PC-9 (cell line): ENCODE results near the gene MAFF. TPM values are rescaled to one million over a fixed set of nuclear protein-coding genes. Genes with fewer than 3 reads are reported as not detected.

Source experiments
- BruUV-seq: library from RNA; stranded (reverse); fragments of 400-500 nt; replicated peaks from 2 replicates; lab custom pipeline; 2021; lab: Mats Ljungman, UMichigan
- CTCF ChIA-PET: fragments of 300-600 bp; sonication (Branson Sonifier 250); formaldehyde crosslinking; loops from one replicate; lab custom pipeline; 2022; ENCODE audit warnings: antibody characterized with exemption; lab: Charles Lee
- POLR2A ChIA-PET: fragments of 300-600 bp; sonication (Branson Sonifier 250); formaldehyde crosslinking; loops from one replicate; lab custom pipeline; 2022; ENCODE audit warnings: antibody characterized with exemption; ENCODE audit not compliant: unreplicated experiment; lab: Charles Lee
- DNase-seq, 2 experiments: peaks; one replicate each; pipeline versions ENCODE4 v3.0.0 to v3.0.0-alpha.2; 2015 to 2022; ENCODE audit warnings: mixed read lengths in 1 of 2
- H2AFZ ChIP-seq: fragments of 200-600 bp; sonication (generic); 2 replicates; pipeline ENCODE4 v1.8.1; 2017; ENCODE audit warnings: antibody characterized with exemption
- H3F3A ChIP-seq: fragments of 200-600 bp; sonication (generic); 2 replicates; pipeline ENCODE4 v1.8.1; 2017; ENCODE audit warnings: antibody characterized with exemption, mild to moderate bottlenecking, low read depth; ENCODE audit not compliant: insufficient read depth
- H3K27ac ChIP-seq: fragments of 200-600 bp; sonication (generic); 2 replicates; pipeline ENCODE4 v1.6.1; 2016; ENCODE audit warnings: mixed run types
- H3K27me3 ChIP-seq: fragments of 200-600 bp; sonication (generic); 2 replicates; pipeline ENCODE4 v1.6.1; 2016; ENCODE audit warnings: low read depth, mixed run types; ENCODE audit not compliant: insufficient read depth
- H3K36me3 ChIP-seq: fragments of 200-600 bp; sonication (generic); 2 replicates; pipeline ENCODE4 v1.6.1; 2016; ENCODE audit warnings: low read depth, mixed run types
- H3K4me1 ChIP-seq: fragments of 200-600 bp; sonication (generic); replicated peaks from 2 replicates; pipeline ENCODE4 v1.6.1; 2016; ENCODE audit warnings: mixed run types; ENCODE audit not compliant: insufficient read depth
- H3K4me2 ChIP-seq: fragments of 200-600 bp; sonication (generic); 2 replicates; pipeline ENCODE4 v1.6.1; 2017; ENCODE audit warnings: mixed run types
- H3K4me3 ChIP-seq: fragments of 200-600 bp; sonication (generic); 2 replicates; pipeline ENCODE4 v1.6.1; 2016; ENCODE audit warnings: mixed run types
- H3K79me2 ChIP-seq: fragments of 200-600 bp; sonication (generic); 2 replicates; pipeline ENCODE4 v1.6.1; 2017; ENCODE audit warnings: low read depth, mixed run types
- H3K9me2 ChIP-seq: fragments of 200-600 bp; sonication (generic); 2 replicates; pipeline ENCODE4 v1.8.1; 2017; ENCODE audit warnings: mild to moderate bottlenecking; ENCODE audit not compliant: insufficient read depth
- H3K9me3 ChIP-seq: fragments of 200-600 bp; sonication (generic); 2 replicates; pipeline ENCODE4 v1.8.1; 2016; ENCODE audit warnings: low read depth; ENCODE audit not compliant: insufficient read depth
- H4K20me1 ChIP-seq: fragments of 200-600 bp; sonication (generic); 2 replicates; pipeline ENCODE4 v1.8.1; 2017; ENCODE audit not compliant: insufficient read depth
- EZH2 ChIP-seq: fragments of 200-600 bp; sonication (generic); IDR thresholded peaks from 2 replicates; pipeline ENCODE4 v1.8.0; 2017; ENCODE audit warnings: antibody characterized with exemption, low read depth
- intact Hi-C: fragments of 100-400 bp; cut with micrococcal nuclease; formaldehyde crosslinking; loops from one replicate; pipeline ENCODE4 v1.10.0; 2022; ENCODE audit not compliant: unreplicated experiment
- total RNA-seq: library from RNA; stranded (reverse); gene quantifications from 2 replicates; pipeline ENCODE4 v1.2.3, GENCODE V29; 2021
- TF ChIP-seq, protein P1 (sequence below): fragments of 200-600 bp; sonication (generic); conservative IDR thresholded peaks from 2 replicates; pipeline ENCODE4 v1.6.1; 2017; ENCODE audit warnings: mixed run types, antibody characterized with exemption, mild to moderate bottlenecking, moderate library complexity

Gene MAFF
- total RNA-seq, 1 experiment from 2014 or later = 27.9 TPM

DNA sequence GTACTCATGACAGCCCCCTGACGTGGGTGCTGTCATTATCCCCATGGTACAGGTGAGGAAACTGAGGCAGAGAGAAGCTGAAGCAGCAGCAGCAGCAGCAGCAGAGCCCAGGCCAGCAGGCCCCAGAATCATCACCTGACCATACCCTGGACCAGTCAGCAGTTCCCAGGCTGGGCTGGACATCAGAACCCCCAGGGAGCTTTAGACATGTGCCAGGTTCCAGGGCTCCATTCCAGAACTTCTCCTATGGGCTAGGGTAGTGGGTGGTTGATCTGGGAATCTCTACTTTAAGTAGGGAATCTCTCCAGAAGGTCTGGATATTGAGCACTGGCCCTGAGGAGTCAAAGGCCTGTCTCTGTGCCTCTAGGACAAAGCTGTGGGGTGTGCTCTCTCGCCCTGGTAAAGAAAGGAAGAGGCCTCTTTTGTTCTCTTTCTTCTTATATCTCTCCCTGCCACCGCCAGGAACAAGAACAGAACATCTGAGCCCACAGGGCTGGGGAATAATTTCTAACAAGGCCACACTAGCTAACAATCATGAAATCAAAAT is 26.6 kb downstream of the MAFF start:
- POLR2A ChIA-PET = interaction anchor here (0.6 to 0.7 kb wide), 3 partner anchors 8 to 68 kb away, joined by 3 to 5 read pairs (median 4); no protein-coding TSS in a partner anchor
- peaks cover 34% of the 10 kb centered on the region for H3K4me1 ChIP-seq
- H3K4me2 ChIP-seq = peak overlapping the region; percentile 68
- intact Hi-C loops = loop anchor here (1.0 kb wide), 1 partner anchor 11 kb away; no protein-coding TSS in a partner anchor
- peaks cover 56% of the 10 kb centered on the region for H3F3A ChIP-seq
- TF ChIP-seq EZH2 = no peak
- TF ChIP-seq, protein P1, sequence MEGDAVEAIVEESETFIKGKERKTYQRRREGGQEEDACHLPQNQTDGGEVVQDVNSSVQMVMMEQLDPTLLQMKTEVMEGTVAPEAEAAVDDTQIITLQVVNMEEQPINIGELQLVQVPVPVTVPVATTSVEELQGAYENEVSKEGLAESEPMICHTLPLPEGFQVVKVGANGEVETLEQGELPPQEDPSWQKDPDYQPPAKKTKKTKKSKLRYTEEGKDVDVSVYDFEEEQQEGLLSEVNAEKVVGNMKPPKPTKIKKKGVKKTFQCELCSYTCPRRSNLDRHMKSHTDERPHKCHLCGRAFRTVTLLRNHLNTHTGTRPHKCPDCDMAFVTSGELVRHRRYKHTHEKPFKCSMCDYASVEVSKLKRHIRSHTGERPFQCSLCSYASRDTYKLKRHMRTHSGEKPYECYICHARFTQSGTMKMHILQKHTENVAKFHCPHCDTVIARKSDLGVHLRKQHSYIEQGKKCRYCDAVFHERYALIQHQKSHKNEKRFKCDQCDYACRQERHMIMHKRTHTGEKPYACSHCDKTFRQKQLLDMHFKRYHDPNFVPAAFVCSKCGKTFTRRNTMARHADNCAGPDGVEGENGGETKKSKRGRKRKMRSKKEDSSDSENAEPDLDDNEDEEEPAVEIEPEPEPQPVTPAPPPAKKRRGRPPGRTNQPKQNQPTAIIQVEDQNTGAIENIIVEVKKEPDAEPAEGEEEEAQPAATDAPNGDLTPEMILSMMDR = no peak
- H3K27ac ChIP-seq = peak overlapping the region; percentile 90
- no peaks in the 10 kb centered on the region for H3K9me3 ChIP-seq
- H2AFZ ChIP-seq = no peak overlapping the region
- no peak overlapping the region; the same call in 1 of the 2 replicates for H3K4me3 ChIP-seq
- H4K20me1 ChIP-seq = no peaks in the 10 kb centered on the region
- peaks cover 34% of the 10 kb centered on the region; the same call in 1 of the 2 replicates for H3K79me2 ChIP-seq
- peaks cover 63% of the 10 kb centered on the region for H3K36me3 ChIP-seq
- DNase-seq = no peak
- no peaks in the 10 kb centered on the region for H3K9me2 ChIP-seq
- BruUV-seq = TSS peak; percentile 62
- H3K27me3 ChIP-seq = no peaks in the 10 kb centered on the region
- CTCF ChIA-PET = interaction anchor here (0.5 to 1.4 kb wide), 2 partner anchors 33 to 39 kb away, joined by 3 to 7 read pairs; no protein-coding TSS in a partner anchor

DNA sequence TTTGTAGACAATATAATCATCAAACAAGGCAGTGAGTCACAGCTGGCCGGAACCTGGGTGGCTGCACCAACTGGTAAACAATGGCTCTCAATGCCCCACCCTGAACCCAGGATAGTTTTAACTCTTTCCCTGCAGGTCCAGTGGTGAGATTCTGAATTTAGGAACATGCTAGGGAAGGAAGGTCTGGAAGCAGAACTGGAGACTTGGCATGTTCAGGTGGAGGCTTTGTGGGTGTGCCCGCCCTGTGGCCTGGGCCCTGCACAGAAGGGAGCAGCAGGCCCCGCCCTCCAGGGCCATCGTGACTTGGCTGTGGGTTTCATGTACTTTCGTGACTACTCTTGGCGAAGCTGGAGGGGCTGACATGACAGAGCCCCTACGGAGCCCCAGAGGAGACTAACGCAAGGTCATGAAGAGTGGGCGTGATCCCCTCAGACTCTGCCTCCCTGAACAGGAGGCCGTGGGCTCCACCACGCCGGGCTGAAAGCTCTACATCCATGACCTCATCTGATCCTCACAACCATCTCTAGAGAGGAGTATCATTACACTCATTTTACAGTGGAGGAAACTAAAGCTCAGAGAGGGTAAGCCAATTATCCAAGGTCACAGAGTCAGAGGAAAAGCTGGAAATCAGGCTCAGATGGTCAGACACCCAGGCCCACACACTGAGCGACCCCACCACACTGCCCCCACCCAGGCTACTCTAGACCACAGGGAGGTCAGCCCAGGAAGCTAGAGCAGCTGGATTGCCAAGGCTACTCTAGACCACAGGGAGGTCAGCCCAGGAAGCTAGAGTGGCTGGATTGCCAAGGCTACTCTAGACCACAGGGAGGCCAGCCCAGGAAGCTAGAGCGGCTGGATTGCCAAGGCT is 27.3 kb downstream of the MAFF start:
- TF ChIP-seq, protein P1 = no peak
- no peak for TF ChIP-seq EZH2
- H3K27ac ChIP-seq = peak overlapping the region; percentile 90
- H3K36me3 ChIP-seq = peaks cover 69% of the 10 kb centered on the region
- POLR2A ChIA-PET = interaction anchor here (0.6 to 0.7 kb wide), 5 partner anchors 9 to 86 kb away, joined by 3 to 5 read pairs (median 4); no protein-coding TSS in a partner anchor
- no peaks in the 10 kb centered on the region for H3K27me3 ChIP-seq
- H3K79me2 ChIP-seq = peaks cover 41% of the 10 kb centered on the region
- intact Hi-C loops = loop anchor here (1.0 kb wide), 1 partner anchor 10 kb away; no protein-coding TSS in a partner anchor
- H3K4me3 ChIP-seq = no peak overlapping the region; the same call in 1 of the 2 replicates
- CTCF ChIA-PET = interaction anchor here (0.5 to 1.4 kb wide), 3 partner anchors 32 to 204 kb away, joined by 3 to 7 read pairs (median 3); no protein-coding TSS in a partner anchor
- no peaks in the 10 kb centered on the region for H3K9me3 ChIP-seq
- no peaks in the 10 kb centered on the region for H3K9me2 ChIP-seq
- H3K4me2 ChIP-seq = peak overlapping the region; percentile 68
- H2AFZ ChIP-seq = no peak overlapping the region
- H3F3A ChIP-seq = peaks cover 53% of the 10 kb centered on the region
- H4K20me1 ChIP-seq = no peaks in the 10 kb centered on the region
- peak; percentile 79 to 88 for DNase-seq
- no TSS peak for BruUV-seq
- peaks cover 41% of the 10 kb centered on the region for H3K4me1 ChIP-seq

DNA sequence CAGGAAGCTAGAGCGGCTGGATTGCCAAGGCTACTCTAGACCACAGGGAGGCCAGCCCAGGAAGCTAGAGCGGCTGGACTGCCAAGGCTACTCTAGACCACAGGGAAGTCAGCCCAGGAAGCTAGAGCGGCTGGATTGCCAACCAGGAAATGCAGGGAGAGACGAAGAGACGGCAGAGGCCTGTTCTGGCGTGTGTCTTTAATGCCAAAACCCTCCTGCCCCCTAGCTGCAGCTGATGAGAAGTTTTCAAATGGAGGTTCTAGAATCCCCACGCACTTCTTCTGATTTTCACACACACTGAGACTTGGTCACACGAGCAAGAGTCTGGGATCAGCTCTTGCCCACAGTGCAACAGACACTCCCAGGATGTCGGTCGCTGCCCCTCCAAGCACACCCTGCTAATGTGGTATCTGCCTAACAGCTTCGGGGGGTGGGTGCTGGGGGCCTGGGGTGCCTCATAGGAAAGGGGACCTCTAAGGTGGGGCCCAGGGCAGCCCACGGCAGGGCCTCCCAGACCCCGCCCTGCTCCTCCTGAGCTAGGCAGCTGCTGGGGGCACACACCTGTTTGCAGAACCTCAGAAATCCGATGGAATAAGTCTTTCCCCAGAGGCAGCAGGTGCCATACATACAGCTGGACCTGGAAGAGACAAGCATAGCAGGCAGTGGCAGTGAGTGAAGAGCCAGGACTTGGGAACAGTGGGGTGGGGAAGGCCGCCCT is 28.5 kb downstream of the MAFF start:
- H3K27ac ChIP-seq = 0 out of 2 replicates have a peak overlapping the region, but pooled peaks have one; percentile 39
- H3K36me3 ChIP-seq = peaks cover 68% of the 10 kb centered on the region
- TF ChIP-seq, protein P1 = 0 out of 2 replicates have a peak, but pooled peaks have one; percentile 17
- no peak for TF ChIP-seq EZH2
- no peak overlapping the region for H3K4me3 ChIP-seq
- H3K4me2 ChIP-seq = no peak overlapping the region
- peaks cover 51% of the 10 kb centered on the region for H3K4me1 ChIP-seq
- intact Hi-C loops = no loop called here
- H3K9me3 ChIP-seq = no peaks in the 10 kb centered on the region
- ChIA-PET POLR2A (interaction anchor here (0.5 to 0.7 kb wide), 2 partner anchors 58 to 85 kb away, joined by 4 read pairs; no protein-coding TSS in a partner anchor), CTCF (interaction anchor here (0.6 kb wide), 1 partner anchor 11 kb away, joined by 3 read pairs; no protein-coding TSS in a partner anchor)
- no peaks in the 10 kb centered on the region for H3K27me3 ChIP-seq
- H3F3A ChIP-seq = peaks cover 43% of the 10 kb centered on the region
- H4K20me1 ChIP-seq = no peaks in the 10 kb centered on the region
- H2AFZ ChIP-seq = no peak overlapping the region
- H3K79me2 ChIP-seq = peaks cover 53% of the 10 kb centered on the region
- no peak for DNase-seq
- H3K9me2 ChIP-seq = no peaks in the 10 kb centered on the region
- no TSS peak for BruUV-seq
